K562 (cell line): ENCODE results near the gene CTF1. TPM values are rescaled to one million over a fixed set of nuclear protein-coding genes. Genes with fewer than 3 reads are reported as not detected.
A peak's percentile ranks its signal among the peaks of the same experiment; 100 is the strongest.

Source experiments
- ATAC-seq: fragments of 200-7000 bp; cut with Tn5 transposase; 3 replicates; pipeline ENCODE4 v1.9.1; 2020; ENCODE audit warnings: moderate library complexity
- BruUV-seq: library from RNA; stranded (reverse); fragments of 400-500 nt; replicated peaks from 2 replicates; lab custom pipeline; 2021; lab: Mats Ljungman, UMichigan
- CTCF ChIA-PET: fragments of 300-600 bp; formaldehyde crosslinking; extraction: SDS; loops from one replicate; lab custom pipeline; 2021; ENCODE audit warnings: low intra/inter-chr PET ratio; lab: Yijun Ruan, JAX
- POLR2A ChIA-PET: fragments of 300-600, 350-650 bp; sonication (Branson Sonifier 250); formaldehyde crosslinking; extraction: SDS; loops from one replicate; lab custom pipeline; 2021; ENCODE audit warnings: antibody characterized with exemption, inconsistent platforms; lab: Yijun Ruan, JAX
- DNase-seq, 4 experiments: peaks; one replicate each; pipeline versions ENCODE4 v3.0.0 to v3.0.0-alpha.2; 2011 to 2018; ENCODE audit warnings: low spot score in 3 of 4, mixed read lengths in 3 of 4; ENCODE audit errors: extremely low read depth in 1 of 4
- FAIRE-seq: peaks from 2 replicates; lab custom pipeline; 2011; peaks lifted over from hg19 to GRCh38; lab: Jason Lieb, UNC
- H2AFZ ChIP-seq: 2 replicates; pipeline ENCODE4 v1.6.0; 2011; ENCODE audit warnings: low read depth, low read length, control low read depth, inconsistent platforms
- H3K27ac ChIP-seq: fragments of 200-600 bp; 3 replicates; pipeline ENCODE4 v1.8.0; 2011; ENCODE audit warnings: low read depth, mild to moderate bottlenecking, control low read depth, inconsistent platforms, low read length, moderate library complexity, mixed read lengths; ENCODE audit errors: extremely low read depth
- H3K27me3 ChIP-seq, 2 experiments: fragments of 300-600 bp in 1 of 2; 2 replicates in 1 of 2; 3 replicates in 1 of 2; pipeline versions ENCODE4 v1.6.0 to v1.8.0; 2011; ENCODE audit warnings: inconsistent platforms in 2 of 2, low read length in 2 of 2, mild to moderate bottlenecking in 1 of 2, mixed read lengths in 1 of 2, moderate library complexity in 1 of 2; ENCODE audit not compliant: control insufficient read depth in 2 of 2, insufficient read depth in 2 of 2
- H3K36me3 ChIP-seq: fragments of 300-600 bp; 3 replicates; pipeline ENCODE4 v1.8.0; 2011; ENCODE audit warnings: mild to moderate bottlenecking, low read length, inconsistent platforms; ENCODE audit not compliant: control insufficient read depth, insufficient read depth
- H3K4me1 ChIP-seq, 2 experiments: fragments of 200-600 bp in 1 of 2; replicated peaks in 1 of 2; 2 replicates in 1 of 2; 3 replicates in 1 of 2; pipeline versions ENCODE4 v1.5.1 to v1.8.0; 2011; ENCODE audit warnings: inconsistent platforms in 2 of 2, low read length in 2 of 2, mild to moderate bottlenecking in 1 of 2, mixed read lengths in 1 of 2, moderate library complexity in 1 of 2; ENCODE audit not compliant: control insufficient read depth in 2 of 2, insufficient read depth in 2 of 2
- H3K4me2 ChIP-seq: 2 replicates; pipeline ENCODE4 v1.6.1; 2011; ENCODE audit warnings: low read length, control low read depth, inconsistent platforms, mixed read lengths; ENCODE audit not compliant: insufficient read depth
- H3K4me3 ChIP-seq: fragments of 200-600 bp; sonication (generic), shearing (Covaris generic); 2 replicates; pipeline ENCODE4 v1.5.1; 2016; ENCODE audit warnings: control low read depth, inconsistent platforms
- H3K79me2 ChIP-seq: fragments of 200-600 bp; 3 replicates; pipeline ENCODE4 v1.8.0; 2011; ENCODE audit warnings: low read length, inconsistent platforms; ENCODE audit not compliant: control insufficient read depth, insufficient read depth
- H3K9ac ChIP-seq, 2 experiments: 2 replicates each; pipeline versions ENCODE4 v1.6.0 to v1.6.1; 2011; ENCODE audit warnings: low read depth in 2 of 2, low read length in 2 of 2, control low read depth in 1 of 2, inconsistent platforms in 1 of 2, mild to moderate bottlenecking in 1 of 2, mixed read lengths in 1 of 2; ENCODE audit not compliant: insufficient read depth in 1 of 2
- H3K9me1 ChIP-seq: one replicate; pipeline ENCODE4 v1.6.0; 2011; ENCODE audit warnings: inconsistent platforms, mild to moderate bottlenecking, low read length, moderate library complexity; ENCODE audit not compliant: control insufficient read depth, insufficient read depth
- H3K9me3 ChIP-seq: replicated peaks from 2 replicates; pipeline ENCODE4 v1.5.1; 2011; ENCODE audit warnings: low read depth, low read length, inconsistent platforms; ENCODE audit not compliant: control insufficient read depth, insufficient read depth
- H4K20me1 ChIP-seq: replicated peaks from 2 replicates; pipeline ENCODE4 v1.6.1; 2011; ENCODE audit warnings: low read length, inconsistent platforms, mixed read lengths; ENCODE audit not compliant: control insufficient read depth, insufficient read depth
- EP400 ChIP-seq: fragments of 450-650 bp; IDR thresholded peaks from 2 replicates; pipeline ENCODE4 v1.6.1; 2017; ENCODE audit warnings: antibody characterized with exemption, mild to moderate bottlenecking, moderate library complexity
- JUN ChIP-seq, 2 experiments: sonication (generic) in 1 of 2; formaldehyde crosslinking in 1 of 2; IDR thresholded peaks; 2 replicates each; pipeline versions ENCODE4 v1.6.1 to v1.8.0; 2012 to 2022; ENCODE audit warnings: borderline replicate concordance in 2 of 2, mild to moderate bottlenecking in 2 of 2, improper control_type of control experiment in 1 of 2, low read depth in 1 of 2, low read length in 1 of 2, missing genetic modification reagents in 1 of 2
- RAD51 ChIP-seq: fragments of 450-650 bp; IDR thresholded peaks from 2 replicates; pipeline ENCODE4 v1.7.1; 2016; ENCODE audit warnings: low read depth, mild to moderate bottlenecking, borderline replicate concordance
- RBFOX2 ChIP-seq: fragments of 200-400 bp; formaldehyde crosslinking; IDR thresholded peaks from 2 replicates; pipeline ENCODE4 v1.6.1; 2017; ENCODE audit warnings: low read depth, mild to moderate bottlenecking, low read length, moderate library complexity
- SP1 ChIP-seq: sonication (generic); formaldehyde crosslinking; IDR thresholded peaks from 2 replicates; pipeline ENCODE4 v1.8.1; 2022; ENCODE audit warnings: mild to moderate bottlenecking, missing genetic modification reagents
- ZNF143 ChIP-seq: sonication (generic); formaldehyde crosslinking; IDR thresholded peaks from 2 replicates; pipeline ENCODE4 v1.9.0; 2022; ENCODE audit warnings: mild to moderate bottlenecking, missing genetic modification reagents
- ZNF589 ChIP-seq: fragments of 200-800 bp; sonication (Bioruptor generic); IDR thresholded peaks from 2 replicates; pipeline ENCODE4 v1.6.1; 2016; ENCODE audit warnings: low read depth, missing genetic modification characterization, missing compliant biosample characterization
- WGBS: fragments of 100-300 bp; shearing (Covaris generic); methylation state at CpG from one replicate; pipeline ENCODE4 v1.1.6; 2016; ENCODE audit warnings: low coverage, mixed read lengths; ENCODE audit not compliant: insufficient coverage; ENCODE audit errors: missing lambda C conversion rate; 5-methylcytosine and 5-hydroxymethylcytosine counted together
- in situ Hi-C: fragments of 300-500 bp; cut with MboI; formaldehyde crosslinking; loops from 4 replicates; pipeline ENCODE4 v1.15.0; 2018; ENCODE audit warnings: inconsistent platforms, mixed read lengths
- intact Hi-C: fragments of 100-400 bp; cut with micrococcal nuclease; formaldehyde crosslinking; loops from 2 replicates; pipeline ENCODE4 v1.14.2; 2022
- polyA plus RNA-seq, 8 experiments: library from polyadenylated mRNA; depleted of rRNA in 4 of 8; stranded (reverse) in 5 of 8; unstranded in 3 of 8; fragments of >200 nt; fragmentation: Nextera tagmentation in 2 of 8; fragmentation: Illumina TruSeq in 1 of 8; extraction: Ambion mirVana in 2 of 8; extraction: Trizol in 1 of 8; gene quantifications; 2 replicates each; pipeline versions ENCODE4 v1.2.1 to v1.2.3, GENCODE V29; 2011 to 2014; ENCODE audit warnings: inconsistent platforms in 1 of 8, missing spikeins in 1 of 8
- total RNA-seq, 7 experiments: library from RNA; depleted of rRNA in 6 of 7; stranded (reverse); fragments of >200 nt in 6 of 7; fragmentation: Illumina TruSeq in 2 of 7; extraction: Trizol in 2 of 7; gene quantifications; 2 replicates each; pipeline versions ENCODE4 v1.2.1 to v1.2.3, GENCODE V29; 2011 to 2021; ENCODE audit warnings: low replicate concordance in 1 of 7
- TF ChIP-seq, protein P1 (sequence below), 2 experiments: fragments of 450-650 bp; conservative IDR thresholded peaks; 2 replicates each; pipeline ENCODE4 v1.6.1; 2017; ENCODE audit warnings: mild to moderate bottlenecking in 2 of 2, moderate library complexity in 2 of 2
- TF ChIP-seq, protein P2 (sequence below): fragments of 450-650 bp; IDR thresholded peaks from 2 replicates; pipeline ENCODE4 v1.6.1; 2016
- TF ChIP-seq, protein P3 (sequence below): fragments of 450-650 bp; formaldehyde crosslinking; IDR thresholded peaks from 2 replicates; pipeline ENCODE4 v1.4.0; 2020; ENCODE audit warnings: mild to moderate bottlenecking, moderate library complexity
- TF ChIP-seq, protein P4 (sequence below): fragments of 450-650 bp; IDR thresholded peaks from 2 replicates; pipeline ENCODE4 v1.6.1; 2017; ENCODE audit warnings: antibody characterized with exemption

The CTF1 gene
- total and polyA plus RNA-seq, 9 of the 15 experiments (the other 6 are each of a cell fraction or from before 2014, with no cell fraction given): 0.24 to 2.5 (median 0.44) TPM

DNA sequence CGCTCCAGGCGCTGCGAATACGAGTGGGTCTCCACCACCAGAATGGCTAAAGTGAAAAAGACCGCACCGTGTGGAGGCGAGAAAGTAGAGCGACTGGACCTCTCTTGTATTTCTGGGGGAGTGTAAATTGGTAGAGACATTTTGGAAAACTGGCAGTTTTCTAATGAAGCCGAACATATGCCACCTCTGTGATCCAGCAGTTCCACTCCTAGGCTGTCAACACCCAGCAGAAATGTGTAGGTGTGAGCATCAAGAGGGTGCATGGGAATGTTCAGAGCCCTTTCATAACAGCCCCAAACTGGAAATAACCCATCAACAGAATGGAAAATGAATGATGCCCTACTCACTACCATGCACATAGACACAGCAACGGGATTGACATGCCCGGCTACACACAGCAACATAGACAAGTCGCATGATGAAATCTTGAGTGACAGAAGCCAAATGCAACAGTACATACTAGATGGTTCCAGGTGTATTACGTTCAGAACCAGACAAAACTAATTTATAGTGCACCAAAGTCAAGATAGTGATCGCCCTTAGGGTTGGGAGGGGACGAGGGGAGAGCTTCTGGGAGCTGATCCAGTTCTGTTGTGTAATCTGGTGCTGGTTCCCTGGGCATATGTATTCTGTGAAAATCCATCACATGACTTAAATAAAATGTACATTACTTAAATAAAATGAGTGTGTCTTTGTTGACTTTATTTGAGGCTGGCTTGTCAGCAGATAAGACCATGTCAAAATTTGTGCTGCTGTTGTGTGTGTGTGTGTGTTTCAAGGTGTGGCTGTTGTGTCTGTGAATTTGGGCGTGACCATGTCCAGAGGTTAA lies 1.7 kb upstream of the CTF1 start:
- peak overlapping the region; percentile 84 for H2AFZ ChIP-seq
- BruUV-seq: TSS peak; percentile 96
- ATAC-seq: no peak
- H3K27me3 ChIP-seq: no peaks in the 10 kb centered on the region
- H3K4me3 ChIP-seq: peak overlapping the region; percentile 67
- H3K27ac ChIP-seq: peak overlapping the region; percentile 90
- intact Hi-C loops: loop anchor here (1.0 to 2.0 kb wide), 3 partner anchors 20 to 50 kb away; no protein-coding TSS in a partner anchor
- peak in 1 of 4 experiments; percentile 48 for DNase-seq
- no peaks in the 10 kb centered on the region for H3K9me3 ChIP-seq
- H4K20me1 ChIP-seq: no peaks in the 10 kb centered on the region
- 11% methylated on average over 16 of the region's 16 CpGs for WGBS
- POLR2A ChIA-PET: interaction anchor here (1.5 kb wide), 1 partner anchor 50 kb away, joined by 3 read pairs; no protein-coding TSS in a partner anchor
- H3K9ac ChIP-seq: peak overlapping the region; percentile 90 to 99
- CTCF ChIA-PET: interaction anchor here (1.5 kb wide), 1 partner anchor 49 kb away, joined by 7 read pairs; no protein-coding TSS in a partner anchor
- peaks cover 22% of the 10 kb centered on the region for H3K79me2 ChIP-seq
- FAIRE-seq: peak; percentile 91
- no peaks in the 10 kb centered on the region for H3K9me1 ChIP-seq
- in situ Hi-C loops: no loop called here
- H3K36me3 ChIP-seq: peaks cover 23% of the 10 kb centered on the region; the same call in 2 of the 3 replicates
- H3K4me1 ChIP-seq: peaks cover 35 to 47% of the 10 kb centered on the region in 2 experiments
- peak overlapping the region; percentile 86 for H3K4me2 ChIP-seq
- TF ChIP-seq RAD51: peak; percentile 14; the same call in 1 of the 2 replicates
- TF ChIP-seq, protein P1, sequence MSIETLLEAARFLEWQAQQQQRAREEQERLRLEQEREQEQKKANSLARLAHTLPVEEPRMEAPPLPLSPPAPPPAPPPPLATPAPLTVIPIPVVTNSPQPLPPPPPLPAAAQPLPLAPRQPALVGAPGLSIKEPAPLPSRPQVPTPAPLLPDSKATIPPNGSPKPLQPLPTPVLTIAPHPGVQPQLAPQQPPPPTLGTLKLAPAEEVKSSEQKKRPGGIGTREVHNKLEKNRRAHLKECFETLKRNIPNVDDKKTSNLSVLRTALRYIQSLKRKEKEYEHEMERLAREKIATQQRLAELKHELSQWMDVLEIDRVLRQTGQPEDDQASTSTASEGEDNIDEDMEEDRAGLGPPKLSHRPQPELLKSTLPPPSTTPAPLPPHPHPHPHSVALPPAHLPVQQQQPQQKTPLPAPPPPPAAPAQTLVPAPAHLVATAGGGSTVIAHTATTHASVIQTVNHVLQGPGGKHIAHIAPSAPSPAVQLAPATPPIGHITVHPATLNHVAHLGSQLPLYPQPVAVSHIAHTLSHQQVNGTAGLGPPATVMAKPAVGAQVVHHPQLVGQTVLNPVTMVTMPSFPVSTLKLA (conservative IDR thresholded peaks at IDR 0.05): peak in 1 of 2 experiments; percentile 45; a peak in 1 of 4 replicates
- no peak for TF ChIP-seq JUN (IDR thresholded peaks at IDR 0.05; ENCODE audit: borderline replicate concordance, low read depth, low read length)
- TF ChIP-seq JUN (CRISPR knock-in tag; IDR thresholded peaks at IDR 0.05; ENCODE audit: borderline replicate concordance): peak; percentile 25; the same call in 1 of the 2 replicates
- peak; percentile 28 for TF ChIP-seq EP400
- TF ChIP-seq RBFOX2: no peak
- TF ChIP-seq, protein P2, sequence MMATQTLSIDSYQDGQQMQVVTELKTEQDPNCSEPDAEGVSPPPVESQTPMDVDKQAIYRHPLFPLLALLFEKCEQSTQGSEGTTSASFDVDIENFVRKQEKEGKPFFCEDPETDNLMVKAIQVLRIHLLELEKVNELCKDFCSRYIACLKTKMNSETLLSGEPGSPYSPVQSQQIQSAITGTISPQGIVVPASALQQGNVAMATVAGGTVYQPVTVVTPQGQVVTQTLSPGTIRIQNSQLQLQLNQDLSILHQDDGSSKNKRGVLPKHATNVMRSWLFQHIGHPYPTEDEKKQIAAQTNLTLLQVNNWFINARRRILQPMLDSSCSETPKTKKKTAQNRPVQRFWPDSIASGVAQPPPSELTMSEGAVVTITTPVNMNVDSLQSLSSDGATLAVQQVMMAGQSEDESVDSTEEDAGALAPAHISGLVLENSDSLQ: peak; percentile 87
- no peak for TF ChIP-seq SP1 (CRISPR knock-in tag)
- TF ChIP-seq, protein P3, sequence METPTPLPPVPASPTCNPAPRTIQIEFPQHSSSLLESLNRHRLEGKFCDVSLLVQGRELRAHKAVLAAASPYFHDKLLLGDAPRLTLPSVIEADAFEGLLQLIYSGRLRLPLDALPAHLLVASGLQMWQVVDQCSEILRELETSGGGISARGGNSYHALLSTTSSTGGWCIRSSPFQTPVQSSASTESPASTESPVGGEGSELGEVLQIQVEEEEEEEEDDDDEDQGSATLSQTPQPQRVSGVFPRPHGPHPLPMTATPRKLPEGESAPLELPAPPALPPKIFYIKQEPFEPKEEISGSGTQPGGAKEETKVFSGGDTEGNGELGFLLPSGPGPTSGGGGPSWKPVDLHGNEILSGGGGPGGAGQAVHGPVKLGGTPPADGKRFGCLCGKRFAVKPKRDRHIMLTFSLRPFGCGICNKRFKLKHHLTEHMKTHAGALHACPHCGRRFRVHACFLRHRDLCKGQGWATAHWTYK (CRISPR knock-in tag): no peak
- TF ChIP-seq, protein P4, sequence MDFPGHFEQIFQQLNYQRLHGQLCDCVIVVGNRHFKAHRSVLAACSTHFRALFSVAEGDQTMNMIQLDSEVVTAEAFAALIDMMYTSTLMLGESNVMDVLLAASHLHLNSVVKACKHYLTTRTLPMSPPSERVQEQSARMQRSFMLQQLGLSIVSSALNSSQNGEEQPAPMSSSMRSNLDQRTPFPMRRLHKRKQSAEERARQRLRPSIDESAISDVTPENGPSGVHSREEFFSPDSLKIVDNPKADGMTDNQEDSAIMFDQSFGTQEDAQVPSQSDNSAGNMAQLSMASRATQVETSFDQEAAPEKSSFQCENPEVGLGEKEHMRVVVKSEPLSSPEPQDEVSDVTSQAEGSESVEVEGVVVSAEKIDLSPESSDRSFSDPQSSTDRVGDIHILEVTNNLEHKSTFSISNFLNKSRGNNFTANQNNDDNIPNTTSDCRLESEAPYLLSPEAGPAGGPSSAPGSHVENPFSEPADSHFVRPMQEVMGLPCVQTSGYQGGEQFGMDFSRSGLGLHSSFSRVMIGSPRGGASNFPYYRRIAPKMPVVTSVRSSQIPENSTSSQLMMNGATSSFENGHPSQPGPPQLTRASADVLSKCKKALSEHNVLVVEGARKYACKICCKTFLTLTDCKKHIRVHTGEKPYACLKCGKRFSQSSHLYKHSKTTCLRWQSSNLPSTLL: no peak
- peak; percentile 18; the same call in 1 of the 2 replicates for TF ChIP-seq ZNF589 (CRISPR knock-in tag)
- TF ChIP-seq ZNF143 (CRISPR knock-in tag): no peak
